Smooth muscle cell of the coronary artery (primary cell): ENCODE results near the gene MUC7. TPM values are rescaled to one million over a fixed set of nuclear protein-coding genes. Genes with fewer than 3 reads are reported as not detected.

Experiments
- total RNA-seq: library from RNA; depleted of rRNA; stranded (reverse); fragments of >200 nt; gene quantifications from 2 replicates; pipeline ENCODE4 v1.2.3, GENCODE V29; 2014; ENCODE audit warnings: low replicate concordance

MUC7 gene
- not detected in 2 replicates for total RNA-seq

GRCh38 chr4:70471897-70472296 lies at the start of gene MUC7:
TSS of gene MUC7 (plus strand) at chr4:70472197. CDS start at chr4:70474022, 1,825 bp downstream.

GRCh38 chr4:70518269-70518668 lies 46.3 kb downstream of the MUC7 start, which contains the start of gene AMTN:
TSS of gene AMTN (plus strand) at chr4:70518569. CDS start at chr4:70518778, 209 bp downstream.

Other genes starting within 250 kb of the MUC7 start
- gene FDCSP, start 246.1 kb upstream of the MUC7 start, total RNA-seq: not detected in 2 replicates
- not detected in 2 replicates for gene CSN3, start 229.6 kb upstream of the MUC7 start, total RNA-seq
- not detected in 2 replicates for gene CABS1, start 137.2 kb upstream of the MUC7 start, total RNA-seq
- gene SMR3A, start 111.4 kb upstream of the MUC7 start, total RNA-seq: not detected in 2 replicates
- not detected in 2 replicates for gene SMR3B, start 89.1 kb upstream of the MUC7 start, total RNA-seq
- not detected in 2 replicates for gene OPRPN, start 74.3 kb upstream of the MUC7 start, total RNA-seq
- gene AMTN, start 46.4 kb downstream of the MUC7 start, total RNA-seq: 1.1 TPM in 1 of 2 replicates, not detected in the other
- gene AMBN, start 120.1 kb downstream of the MUC7 start, total RNA-seq: not detected in 2 replicates
- gene ENAM, start 156.5 kb downstream of the MUC7 start, total RNA-seq: not detected in 2 replicates
- 1.1 TPM in 1 of 2 replicates, not detected in the other for gene JCHAIN, start 194.3 kb downstream of the MUC7 start, total RNA-seq
- 17.0 and 20.1 TPM in 2 replicates for gene UTP3, start 216.3 kb downstream of the MUC7 start, total RNA-seq
- gene RUFY3, start 249.8 kb downstream of the MUC7 start, total RNA-seq: 29.8 and 50.7 TPM in 2 replicates